Gastroesophageal sphincter (tissue), 4 donors: ENCODE results near the gene IL11RA. TPM values are rescaled to one million over a fixed set of nuclear protein-coding genes. Genes with fewer than 3 reads are reported as not detected.

ENCODE experiments used
- ATAC-seq: fragments of 150-250 bp; one replicate; pipeline ENCODE4 v1.9.1; 2016; ENCODE audit warnings: mild to moderate bottlenecking, moderate library complexity
- H3K27ac ChIP-seq, 4 donors: fragments of 200-600 bp; sonication (generic) in 3 of 4; 1 replicate in 3 of 4; 2 replicates in 1 of 4; pipeline ENCODE4 v1.5.1; 2016 to 2019
- H3K27me3 ChIP-seq: fragments of 200-600 bp; sonication (generic); one replicate; pipeline ENCODE4 v1.5.1; 2019
- H3K36me3 ChIP-seq, 2 donors: fragments of 200-600 bp; sonication (generic); one replicate each; pipeline ENCODE4 v1.5.1; 2019; ENCODE audit warnings: control low read depth in 1 of 2
- H3K4me1 ChIP-seq, 3 donors: fragments of 200-600 bp; sonication (generic); 1 replicate in 2 of 3; 2 replicates in 1 of 3; pipeline ENCODE4 v1.5.1; 2016 to 2019; ENCODE audit warnings: control low read depth in 2 of 3
- H3K4me3 ChIP-seq, 2 donors: fragments of 200-600 bp; sonication (generic); one replicate each; pipeline ENCODE4 v1.5.1; 2019; ENCODE audit warnings: mild to moderate bottlenecking in 1 of 2, moderate library complexity in 1 of 2
- H3K9me3 ChIP-seq, 3 donors: fragments of 200-600 bp; sonication (generic); one replicate each; pipeline ENCODE4 v1.5.1; 2017 to 2019; ENCODE audit warnings: control low read depth in 2 of 3
- EP300 ChIP-seq: sonication (generic); formaldehyde crosslinking; IDR thresholded peaks from one replicate; pipeline ENCODE4 v1.6.1; 2017; ENCODE audit warnings: antibody characterized with exemption, mild to moderate bottlenecking
- POLR2A ChIP-seq, 2 donors: fragments of 450-650 bp; IDR thresholded peaks; one replicate each; pipeline ENCODE4 v1.6.1; 2017; ENCODE audit warnings: antibody characterized with exemption in 2 of 2, mild to moderate bottlenecking in 2 of 2, moderate library complexity in 1 of 2
- POLR2AphosphoS5 ChIP-seq: sonication (generic); formaldehyde crosslinking; IDR thresholded peaks from one replicate; pipeline ENCODE4 v1.6.1; 2017; ENCODE audit warnings: antibody characterized with exemption
- WGBS, 2 donors: methylation state at CpG; one replicate each; pipeline ENCODE4 v1.1.5; 2018; ENCODE audit warnings: low coverage in 1 of 2; 5-methylcytosine and 5-hydroxymethylcytosine counted together
- total RNA-seq, 4 donors: library from RNA; depleted of rRNA; stranded (reverse); fragments of >200 nt; gene quantifications; one replicate each; pipeline ENCODE4 v1.1.0, GENCODE V29; 2016
- TF ChIP-seq, protein P1 (sequence below), 4 experiments: fragments of 200-600 bp in 2 of 4; fragments of 450-650 bp in 2 of 4; sonication (generic) in 1 of 4; IDR thresholded peaks; one replicate each; pipeline ENCODE4 v1.5.1; 2017 to 2019; ENCODE audit warnings: antibody characterized with exemption in 4 of 4, mild to moderate bottlenecking in 2 of 4, moderate library complexity in 2 of 4

IL11RA gene
- total RNA-seq, 4 donors from 2014 or later, result 31.8 to 80.2 (median 39.8) TPM

DNA sequence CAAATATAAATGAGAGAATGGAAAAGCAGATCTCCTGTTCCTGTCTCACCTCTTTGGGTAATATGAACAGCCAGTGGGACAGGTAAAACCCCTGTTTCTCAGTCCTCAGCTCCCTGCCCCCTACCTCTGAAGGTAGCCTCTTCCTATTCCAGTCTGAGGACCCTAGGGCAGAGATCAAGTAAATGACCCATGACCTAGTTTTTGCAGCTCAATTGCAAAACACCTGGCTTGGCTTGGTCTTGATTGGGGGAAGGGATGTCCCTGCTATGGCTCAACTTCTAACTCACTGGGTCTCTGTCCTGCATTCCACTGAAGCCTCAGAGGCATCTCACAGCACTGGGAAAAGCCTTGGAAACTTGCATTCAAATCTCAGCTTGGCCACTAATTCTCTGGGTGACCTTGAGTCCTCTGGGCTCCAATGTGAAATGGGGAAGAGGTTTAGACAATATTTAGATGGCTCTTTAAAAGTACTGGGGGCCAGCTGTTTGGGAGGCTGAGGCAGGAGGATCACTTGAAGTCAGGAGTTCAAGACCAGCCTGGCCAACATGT is 7.1 kb upstream of the IL11RA start:
- H3K27me3 ChIP-seq, result no peaks in the 10 kb centered on the region
- TF ChIP-seq, protein P1, sequence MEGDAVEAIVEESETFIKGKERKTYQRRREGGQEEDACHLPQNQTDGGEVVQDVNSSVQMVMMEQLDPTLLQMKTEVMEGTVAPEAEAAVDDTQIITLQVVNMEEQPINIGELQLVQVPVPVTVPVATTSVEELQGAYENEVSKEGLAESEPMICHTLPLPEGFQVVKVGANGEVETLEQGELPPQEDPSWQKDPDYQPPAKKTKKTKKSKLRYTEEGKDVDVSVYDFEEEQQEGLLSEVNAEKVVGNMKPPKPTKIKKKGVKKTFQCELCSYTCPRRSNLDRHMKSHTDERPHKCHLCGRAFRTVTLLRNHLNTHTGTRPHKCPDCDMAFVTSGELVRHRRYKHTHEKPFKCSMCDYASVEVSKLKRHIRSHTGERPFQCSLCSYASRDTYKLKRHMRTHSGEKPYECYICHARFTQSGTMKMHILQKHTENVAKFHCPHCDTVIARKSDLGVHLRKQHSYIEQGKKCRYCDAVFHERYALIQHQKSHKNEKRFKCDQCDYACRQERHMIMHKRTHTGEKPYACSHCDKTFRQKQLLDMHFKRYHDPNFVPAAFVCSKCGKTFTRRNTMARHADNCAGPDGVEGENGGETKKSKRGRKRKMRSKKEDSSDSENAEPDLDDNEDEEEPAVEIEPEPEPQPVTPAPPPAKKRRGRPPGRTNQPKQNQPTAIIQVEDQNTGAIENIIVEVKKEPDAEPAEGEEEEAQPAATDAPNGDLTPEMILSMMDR (IDR thresholded peaks at IDR 0.05), result no peak
- TF ChIP-seq POLR2AphosphoS5, result no peak
- no peak for TF ChIP-seq POLR2A (IDR thresholded peaks at IDR 0.05)
- TF ChIP-seq EP300, result no peak
- H3K4me3 ChIP-seq, result no peak overlapping the region
- H3K27ac ChIP-seq, result no peak overlapping the region
- no peak for ATAC-seq
- peaks cover 2 to 32% (median 13%) of the 10 kb centered on the region in 3 donors for H3K4me1 ChIP-seq
- H3K36me3 ChIP-seq, result peaks cover 0 to 19% of the 10 kb centered on the region in 2 donors
- no peaks in the 10 kb centered on the region for H3K9me3 ChIP-seq

DNA sequence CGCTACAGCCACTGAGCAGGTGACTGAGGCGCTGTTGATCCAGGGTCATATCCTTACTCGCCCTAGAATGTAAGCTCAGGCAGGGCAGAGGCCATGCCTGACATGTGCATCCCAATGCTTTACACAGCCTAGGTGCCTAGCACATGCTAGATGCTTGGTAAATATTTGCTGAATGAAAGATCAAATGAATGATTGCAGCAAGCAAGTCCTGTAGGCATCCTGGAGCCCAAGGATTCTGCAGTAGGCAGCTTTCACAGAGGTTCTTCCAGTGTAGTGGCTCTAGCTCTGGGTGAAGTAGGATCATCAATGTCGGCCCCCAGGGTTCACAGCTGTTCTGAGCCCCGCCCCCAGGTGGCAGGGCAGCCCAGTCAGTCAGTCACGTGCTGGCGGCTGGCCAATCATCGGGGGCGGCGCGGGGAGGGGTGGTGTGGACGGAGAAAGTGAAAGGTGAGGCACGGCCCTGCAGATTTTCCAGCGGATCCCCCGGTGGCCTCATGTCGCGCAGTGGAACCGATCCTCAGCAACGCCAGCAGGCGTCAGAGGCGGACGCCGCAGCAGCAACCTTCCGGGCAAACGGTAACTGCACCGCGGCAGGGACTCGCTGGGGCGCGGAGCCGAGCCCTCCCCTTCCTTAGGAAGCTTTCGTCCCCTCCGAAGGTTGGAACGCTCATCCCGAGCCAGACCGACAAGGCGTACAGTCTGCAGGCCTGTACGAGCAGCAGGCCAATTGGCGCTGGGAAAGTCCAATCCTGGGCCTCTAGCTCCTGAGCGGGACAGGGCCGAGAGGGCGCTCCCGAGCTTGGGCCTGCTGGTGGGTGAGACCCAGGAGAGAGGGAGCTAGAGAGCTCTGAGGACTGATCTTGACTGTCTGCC is 5.5 kb upstream of the IL11RA start, which contains the start of gene GALT:
TSS of gene GALT (plus strand) at position 465 of the 873 bp plus-strand sequence. CDS start at position 495, 30 bp downstream.
- H3K36me3 ChIP-seq, result peaks cover 0 to 24% of the 10 kb centered on the region in 2 donors
- H3K4me1 ChIP-seq, result peaks cover 2 to 41% (median 21%) of the 10 kb centered on the region in 3 donors
- H3K27me3 ChIP-seq, result no peaks in the 10 kb centered on the region
- no peaks in the 10 kb centered on the region for H3K9me3 ChIP-seq
- ATAC-seq, result peak; percentile 91
- H3K27ac ChIP-seq, result peak within 1 kb of the TSS; percentile 65 to 94 (median 88)
- 13 to 87% methylated on average over 2 to 7 of the region's 43 CpGs for WGBS, 2 donors
- peak within 1 kb of the TSS; percentile 62 to 69 for H3K4me3 ChIP-seq
- peak; percentile 67 for TF ChIP-seq POLR2AphosphoS5
- no peak for TF ChIP-seq EP300
- TF ChIP-seq, protein P1 (IDR thresholded peaks at IDR 0.05), result peak in 3 of 4 experiments; percentile 41 to 59 (median 49)
- peak; percentile 16 to 45 for TF ChIP-seq POLR2A (IDR thresholded peaks at IDR 0.05)

DNA sequence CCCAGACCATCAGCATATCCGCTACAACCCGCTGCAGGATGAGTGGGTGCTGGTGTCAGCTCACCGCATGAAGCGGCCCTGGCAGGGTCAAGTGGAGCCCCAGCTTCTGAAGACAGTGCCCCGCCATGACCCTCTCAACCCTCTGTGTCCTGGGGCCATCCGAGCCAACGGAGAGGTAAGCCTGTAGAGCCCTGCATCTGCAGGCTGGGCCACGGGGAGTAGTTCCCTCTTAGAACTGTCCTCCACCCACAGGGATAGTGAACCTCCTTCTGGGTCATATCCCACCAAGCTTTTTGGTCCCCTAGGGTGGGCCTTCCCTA is 4.9 kb upstream of the IL11RA start:
- no peak for ATAC-seq
- WGBS, 2 donors, result 0% methylated on average over 1 to 3 of the region's 8 CpGs
- TF ChIP-seq, protein P1 (IDR thresholded peaks at IDR 0.05), result no peak
- no peak for TF ChIP-seq POLR2AphosphoS5

DNA sequence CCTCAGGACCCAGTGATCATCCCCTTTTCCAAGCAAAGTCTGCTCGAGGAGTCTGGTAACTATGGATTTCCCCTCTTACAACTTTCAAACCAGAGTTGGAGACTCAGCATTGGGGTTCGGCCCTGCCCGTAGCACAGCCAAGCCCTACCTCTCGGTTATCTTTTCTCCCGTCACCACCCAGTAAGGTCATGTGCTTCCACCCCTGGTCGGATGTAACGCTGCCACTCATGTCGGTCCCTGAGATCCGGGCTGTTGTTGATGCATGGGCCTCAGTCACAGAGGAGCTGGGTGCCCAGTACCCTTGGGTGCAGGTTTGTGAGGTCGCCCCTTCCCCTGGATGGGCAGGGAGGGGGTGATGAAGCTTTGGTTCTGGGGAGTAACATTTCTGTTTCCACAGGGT is 4.3 kb upstream of the IL11RA start:
- no peak for ATAC-seq
- Histone ChIP-seq H3K9me3 (no peaks in the 10 kb centered on the region), H3K27ac (peak overlapping the region in 3 of 4 donors; percentile 87 to 94 (median 89)), H3K4me1 (peaks cover 2 to 53% (median 30%) of the 10 kb centered on the region in 3 donors), H3K4me3 (peak overlapping the region; percentile 62 to 69), H3K36me3 (peaks cover 0 to 24% of the 10 kb centered on the region in 2 donors), H3K27me3 (no peaks in the 10 kb centered on the region)
- no peak for TF ChIP-seq POLR2A (IDR thresholded peaks at IDR 0.05)
- no peak for TF ChIP-seq POLR2AphosphoS5
- TF ChIP-seq, protein P1 (IDR thresholded peaks at IDR 0.05), result no peak
- TF ChIP-seq EP300, result no peak
- WGBS, 2 donors, result 26 to 60% methylated on average over 1 to 4 of the region's 10 CpGs

More for the DNA sequence above, 4.9 kb upstream of the IL11RA start:
- no peaks in the 10 kb centered on the region for H3K9me3 ChIP-seq
- peak overlapping the region; percentile 62 to 69 for H3K4me3 ChIP-seq
- H3K27ac ChIP-seq, result peak overlapping the region; percentile 65 to 94 (median 88)
- H3K36me3 ChIP-seq, result peaks cover 0 to 24% of the 10 kb centered on the region in 2 donors
- peaks cover 2 to 47% (median 24%) of the 10 kb centered on the region in 3 donors for H3K4me1 ChIP-seq
- H3K27me3 ChIP-seq, result no peaks in the 10 kb centered on the region
